Activated CD4-positive, alpha-beta T cell treated with anti-CD3 and anti-CD28 coated beads, Interleukin-2, amount 50 U/mL, for 1 hour (primary cell): ENCODE results near the gene PSME3.

Experiments
- DNase-seq: peaks from one replicate; pipeline ENCODE4 v3.0.0-alpha.2; 2020

The PSME3 gene

GRCh38 chr17:42832934-42833766, at the start of gene PSME3:
PSME3 (plus strand) TSS chr17:42833397; CDS start chr17:42833632, 235 bp downstream.
- peak; percentile 87 for DNase-seq

- no peak for DNase-seq
Observed at GRCh38 chr17:42783791-42784138, 49.4 kb upstream of the PSME3 start.

- DNase-seq: no peak
Observed at GRCh38 chr17:42784409-42784808, 48.8 kb upstream of the PSME3 start.

- no peak for DNase-seq
Observed at GRCh38 chr17:42784811-42785592, 48.2 kb upstream of the PSME3 start.

- DNase-seq: no peak
Observed at GRCh38 chr17:42787266-42787665, 45.9 kb upstream of the PSME3 start.

- no peak for DNase-seq
Observed at GRCh38 chr17:42791948-42792347, 41.2 kb upstream of the PSME3 start.

GRCh38 chr17:42792545-42792944, 40.7 kb upstream of the PSME3 start:
- no peak for DNase-seq

- no peak for DNase-seq
Observed at GRCh38 chr17:42795061-42795460, 38.1 kb upstream of the PSME3 start.

GRCh38 chr17:42795465-42795864, 37.7 kb upstream of the PSME3 start:
- no peak for DNase-seq

GRCh38 chr17:42796066-42796758, 37.0 kb upstream of the PSME3 start:
- no peak for DNase-seq

- no peak for DNase-seq
Observed at GRCh38 chr17:42797067-42798007, 35.9 kb upstream of the PSME3 start.

- no peak for DNase-seq
Observed at GRCh38 chr17:42798011-42798382, 35.2 kb upstream of the PSME3 start.

- DNase-seq: peak; percentile 72
Observed at GRCh38 chr17:42798383-42799380, 34.5 kb upstream of the PSME3 start, which contains the start of the genes CNTD1 and COA3. CNTD1 (plus strand) TSS chr17:42798861; CDS start chr17:42799068, 207 bp downstream. COA3 (minus strand) TSS chr17:42798704; CDS start chr17:42798681, 23 bp downstream.

- DNase-seq: no peak
Observed at GRCh38 chr17:42803074-42803883, 29.9 kb upstream of the PSME3 start.

GRCh38 chr17:42804918-42805367, 28.3 kb upstream of the PSME3 start:
- DNase-seq: no peak

- DNase-seq: no peak
Observed at GRCh38 chr17:42806249-42806648, 26.9 kb upstream of the PSME3 start.

- no peak for DNase-seq
Observed at GRCh38 chr17:42809250-42809649, 23.9 kb upstream of the PSME3 start.

GRCh38 chr17:42814633-42815399, 18.4 kb upstream of the PSME3 start:
- no peak for DNase-seq

GRCh38 chr17:42817866-42818265, 15.3 kb upstream of the PSME3 start:
- DNase-seq: no peak
